ENCODE data around the gene MUTYH. TPM values are rescaled to one million over a fixed set of nuclear protein-coding genes. Genes with fewer than 3 reads are reported as not detected.

The MUTYH gene
- total RNA-seq, 2 donors from 2014 or later = 15.2 to 27.4 TPM

- H3K36me3 ChIP-seq = no peaks in the 10 kb centered on the region
- no peaks in the 10 kb centered on the region for H3K9me3 ChIP-seq
- H3K27ac ChIP-seq = peak overlapping the region; percentile 21 to 36
- DNase-seq (ENCODE audit: low spot score) (no peak), ATAC-seq (ENCODE audit: insufficient number of reproducible peaks, low FRiP score, low read depth) (no peak)
- H3K4me1 ChIP-seq (ENCODE audit: control insufficient read depth in 1 of 2, low read depth in 2 of 2) = peaks cover 3 to 26% of the 10 kb centered on the region in 2 donors
- no peak for TF ChIP-seq CTCF (IDR thresholded peaks at IDR 0.05)
- H3K27me3 ChIP-seq (replicated peaks; ENCODE audit: insufficient read depth) = no peaks in the 10 kb centered on the region
- no peak overlapping the region for H3K4me3 ChIP-seq
Observed at GRCh38 chr1:45375104-45376090, 35.2 kb upstream of the MUTYH start.

- TF ChIP-seq CTCF (IDR thresholded peaks at IDR 0.05) = no peak
- Histone ChIP-seq H3K9me3 (no peaks in the 10 kb centered on the region), H3K4me1 (ENCODE audit: control insufficient read depth in 1 of 2, low read depth in 2 of 2) (peaks cover 3 to 26% of the 10 kb centered on the region in 2 donors), H3K27ac (no peak overlapping the region), H3K4me3 (no peak overlapping the region), H3K36me3 (no peaks in the 10 kb centered on the region), H3K27me3 (replicated peaks; ENCODE audit: insufficient read depth) (no peaks in the 10 kb centered on the region)
- ATAC-seq (ENCODE audit: insufficient number of reproducible peaks, low FRiP score, low read depth) (no peak), DNase-seq (ENCODE audit: low spot score) (no peak)
Observed at GRCh38 chr1:45373573-45373972, 33.3 kb upstream of the MUTYH start.

GRCh38 chr1:45370575-45370974 lies 30.3 kb upstream of the MUTYH start:
- no peak for ATAC-seq (ENCODE audit: insufficient number of reproducible peaks, low FRiP score, low read depth)
- no peak for DNase-seq (ENCODE audit: low spot score)
- H3K9me3 ChIP-seq = no peaks in the 10 kb centered on the region
- TF ChIP-seq CTCF (IDR thresholded peaks at IDR 0.05) = no peak
- no peak overlapping the region for H3K27ac ChIP-seq
- no peaks in the 10 kb centered on the region for H3K36me3 ChIP-seq
- no peaks in the 10 kb centered on the region for H3K27me3 ChIP-seq (replicated peaks; ENCODE audit: insufficient read depth)
- no peak overlapping the region for H3K4me3 ChIP-seq
- H3K4me1 ChIP-seq (ENCODE audit: control insufficient read depth in 1 of 2, low read depth in 2 of 2) = peaks cover 3 to 17% of the 10 kb centered on the region in 2 donors

- ATAC-seq (ENCODE audit: insufficient number of reproducible peaks, low FRiP score, low read depth) = no peak
- no peaks in the 10 kb centered on the region for H3K9me3 ChIP-seq
- H3K27ac ChIP-seq = no peak overlapping the region
Observed at GRCh38 chr1:45365051-45365450, 24.8 kb upstream of the MUTYH start.

More at GRCh38 chr1:45365051-45365450, 24.8 kb upstream of the MUTYH start:
- no peak overlapping the region for H3K4me3 ChIP-seq
- TF ChIP-seq CTCF (IDR thresholded peaks at IDR 0.05) = no peak
- H3K27me3 ChIP-seq (replicated peaks; ENCODE audit: insufficient read depth) = no peaks in the 10 kb centered on the region
- H3K36me3 ChIP-seq = no peaks in the 10 kb centered on the region
- peaks cover 8 to 11% of the 10 kb centered on the region in 2 donors for H3K4me1 ChIP-seq (ENCODE audit: control insufficient read depth in 1 of 2, low read depth in 2 of 2)
- no peak for DNase-seq (ENCODE audit: low spot score)

All from thoracic aorta (tissue), 2 donors.